SK-N-SH (cell line): ENCODE results near the gene LPAR1. TPM values are rescaled to one million over a fixed set of nuclear protein-coding genes. Genes with fewer than 3 reads are reported as not detected.

Source experiments
- CTCF ChIA-PET: fragments of 300-600, 350-600 bp; formaldehyde crosslinking; extraction: SDS; loops from one replicate; lab custom pipeline; 2021; lab: Yijun Ruan, JAX
- POLR2A ChIA-PET: fragments of 350-600 bp; sonication (Branson Sonifier 250); formaldehyde crosslinking; extraction: SDS; loops from one replicate; lab custom pipeline; 2020; ENCODE audit warnings: antibody characterized with exemption, inconsistent platforms; lab: Yijun Ruan, JAX
- DNase-seq: peaks from one replicate; pipeline ENCODE4 v3.0.0; 2012
- H2AFZ ChIP-seq: fragments of 200-600 bp; sonication (generic); 2 replicates; pipeline ENCODE4 v1.8.1; 2016; ENCODE audit warnings: antibody characterized with exemption, mild to moderate bottlenecking, low read depth
- H3F3A ChIP-seq: fragments of 200-600 bp; sonication (generic); replicated peaks from 2 replicates; pipeline ENCODE3; 2016; ENCODE audit warnings: antibody characterized with exemption, mild to moderate bottlenecking; ENCODE audit not compliant: insufficient read depth
- H3K27ac ChIP-seq, 2 experiments: fragments of 200-500 bp in 1 of 2; fragments of 200-600 bp in 1 of 2; sonication (Bioruptor generic) in 1 of 2; sonication (generic), shearing (Covaris generic) in 1 of 2; 2 replicates each; pipeline versions ENCODE4 v1.5.1 to v1.6.1; 2014 to 2016; ENCODE audit warnings: low read depth in 2 of 2, inconsistent platforms in 1 of 2, low read length in 1 of 2, mild to moderate bottlenecking in 1 of 2, mixed read lengths in 1 of 2
- H3K27me3 ChIP-seq: fragments of 200-600 bp; sonication (generic), shearing (Covaris generic); 2 replicates; pipeline ENCODE4 v1.6.1; 2016; ENCODE audit warnings: mixed run types; ENCODE audit not compliant: insufficient read depth
- H3K36me3 ChIP-seq, 2 experiments: fragments of 200-500 bp in 1 of 2; fragments of 200-600 bp in 1 of 2; sonication (Bioruptor generic) in 1 of 2; sonication (generic) in 1 of 2; replicated peaks in 1 of 2; 2 replicates each; pipeline versions ENCODE3 to v1.5.1; 2014 to 2016; ENCODE audit warnings: low read length in 1 of 2, mild to moderate bottlenecking in 1 of 2; ENCODE audit not compliant: insufficient read depth in 2 of 2, control insufficient read depth in 1 of 2
- H3K4me1 ChIP-seq, 2 experiments: fragments of 200-500 bp in 1 of 2; fragments of 200-600 bp in 1 of 2; sonication (Bioruptor generic) in 1 of 2; sonication (generic), shearing (Covaris generic) in 1 of 2; 2 replicates each; pipeline versions ENCODE4 v1.5.1 to v1.6.1; 2014 to 2016; ENCODE audit warnings: low read depth in 1 of 2, low read length in 1 of 2, mixed run types in 1 of 2; ENCODE audit not compliant: insufficient read depth in 2 of 2, control insufficient read depth in 1 of 2
- H3K4me2 ChIP-seq: fragments of 200-600 bp; sonication (generic), shearing (Covaris generic); 2 replicates; pipeline ENCODE4 v1.6.1; 2017; ENCODE audit warnings: mixed run types
- H3K4me3 ChIP-seq, 2 experiments: fragments of 200-500 bp in 1 of 2; fragments of 200-600 bp in 1 of 2; sonication (Bioruptor generic) in 1 of 2; sonication (generic), shearing (Covaris generic) in 1 of 2; 2 replicates each; pipeline versions ENCODE4 v1.5.1 to v1.8.1; 2014 to 2016; ENCODE audit warnings: low read depth in 2 of 2, inconsistent platforms in 1 of 2, low read length in 1 of 2, mild to moderate bottlenecking in 1 of 2, mixed read lengths in 1 of 2, moderate library complexity in 1 of 2
- H3K79me2 ChIP-seq: fragments of 200-600 bp; sonication (generic); 2 replicates; pipeline ENCODE4 v1.8.1; 2017; ENCODE audit warnings: mild to moderate bottlenecking; ENCODE audit not compliant: insufficient read depth
- H3K9ac ChIP-seq: fragments of 200-600 bp; sonication (generic); 2 replicates; pipeline ENCODE4 v1.6.1; 2017; ENCODE audit warnings: mixed run types
- H3K9me2 ChIP-seq: fragments of 200-600 bp; sonication (generic); 2 replicates; pipeline ENCODE4 v1.6.1; 2017; ENCODE audit warnings: mixed run types
- H3K9me3 ChIP-seq: fragments of 200-600 bp; sonication (generic); 2 replicates; pipeline ENCODE4 v1.6.1; 2017; ENCODE audit warnings: mixed run types, mild to moderate bottlenecking, moderate library complexity
- H4K20me1 ChIP-seq: fragments of 200-600 bp; sonication (generic); 2 replicates; pipeline ENCODE4 v1.6.1; 2017; ENCODE audit warnings: mild to moderate bottlenecking, mixed run types; ENCODE audit not compliant: insufficient read depth
- ELF1 ChIP-seq: IDR thresholded peaks from 2 replicates; pipeline ENCODE4 v1.4.0; 2012
- EP300 ChIP-seq, 2 experiments: IDR thresholded peaks; 2 replicates each; pipeline versions ENCODE4 v1.4.0 to v1.6.1; 2012; ENCODE audit warnings: borderline replicate concordance in 1 of 2, low read depth in 1 of 2, low read length in 1 of 2
- EZH2phosphoT487 ChIP-seq: fragments of 200-600 bp; sonication (generic); IDR thresholded peaks from 2 replicates; pipeline ENCODE4 v1.6.1; 2017; ENCODE audit warnings: low read depth, mixed run types, mild to moderate bottlenecking, antibody characterized with exemption, moderate library complexity, borderline replicate concordance
- FOXM1 ChIP-seq: IDR thresholded peaks from 2 replicates; pipeline ENCODE4 v1.4.0; 2012; ENCODE audit warnings: low read depth, mild to moderate bottlenecking
- GABPA ChIP-seq: IDR thresholded peaks from 2 replicates; pipeline ENCODE4 v1.4.0; 2012; ENCODE audit warnings: low read depth, mild to moderate bottlenecking
- JUND ChIP-seq: IDR thresholded peaks from 2 replicates; pipeline ENCODE4 v1.4.0; 2012
- MXI1 ChIP-seq: IDR thresholded peaks from 2 replicates; pipeline ENCODE4 v1.6.1; 2012; ENCODE audit warnings: mild to moderate bottlenecking, low read depth, low read length, improper control_type of control experiment
- NFIC ChIP-seq: IDR thresholded peaks from 2 replicates; pipeline ENCODE4 v1.4.0; 2012; ENCODE audit warnings: borderline replicate concordance
- NRF1 ChIP-seq: IDR thresholded peaks from 2 replicates; pipeline ENCODE4 v1.6.1; 2012; ENCODE audit warnings: low read depth, mild to moderate bottlenecking, low read length
- RCOR1 ChIP-seq: fragments of 150-350 bp; IDR thresholded peaks from 2 replicates; pipeline ENCODE4 v1.6.1; 2017; ENCODE audit warnings: antibody characterized with exemption, low read length
- REST ChIP-seq: IDR thresholded peaks from 2 replicates; pipeline ENCODE4 v1.6.1; 2012; ENCODE audit warnings: mild to moderate bottlenecking, low read depth, low read length, moderate library complexity
- SIN3A ChIP-seq: IDR thresholded peaks from 2 replicates; pipeline ENCODE4 v1.6.1; 2012; ENCODE audit warnings: low read depth, mild to moderate bottlenecking, low read length, moderate library complexity, borderline replicate concordance
- TAF1 ChIP-seq: IDR thresholded peaks from 2 replicates; pipeline ENCODE4 v1.6.1; 2012; ENCODE audit warnings: low read depth, mild to moderate bottlenecking, low read length, moderate library complexity, borderline replicate concordance
- TCF12 ChIP-seq: IDR thresholded peaks from 2 replicates; pipeline ENCODE4 v1.4.0; 2012
- TEAD4 ChIP-seq: IDR thresholded peaks from 2 replicates; pipeline ENCODE4 v1.4.0; 2012; ENCODE audit warnings: mild to moderate bottlenecking, borderline replicate concordance; ENCODE audit not compliant: insufficient read depth
- USF2 ChIP-seq: fragments of 150-350 bp; IDR thresholded peaks from 2 replicates; pipeline ENCODE4 v1.6.1; 2017; ENCODE audit warnings: antibody characterized with exemption, low read length, low read depth, borderline replicate concordance
- WGBS: methylation state at CpG from one replicate; pipeline ENCODE4 v1.1.6; 2017; ENCODE audit warnings: low lambda C conversion rate; 5-methylcytosine and 5-hydroxymethylcytosine counted together
- polyA plus RNA-seq, 3 experiments: library from polyadenylated mRNA; depleted of rRNA; stranded (reverse); fragments of >200 nt; gene quantifications; 2 replicates each; pipeline ENCODE4 v1.2.3, GENCODE V29; 2012
- TF ChIP-seq, protein P1 (sequence below): IDR thresholded peaks from 2 replicates; pipeline ENCODE4 v1.4.0; 2012; ENCODE audit warnings: low read depth, borderline replicate concordance
- TF ChIP-seq, protein P2 (sequence below): fragments of 150-350 bp; IDR thresholded peaks from 2 replicates; pipeline ENCODE4 v1.6.1; 2016; ENCODE audit warnings: mild to moderate bottlenecking, low read depth, low read length

The LPAR1 gene
- polyA plus RNA-seq, 1 of the 3 experiments (the other 2 are of a cell fraction): 9.4 TPM

DNA sequence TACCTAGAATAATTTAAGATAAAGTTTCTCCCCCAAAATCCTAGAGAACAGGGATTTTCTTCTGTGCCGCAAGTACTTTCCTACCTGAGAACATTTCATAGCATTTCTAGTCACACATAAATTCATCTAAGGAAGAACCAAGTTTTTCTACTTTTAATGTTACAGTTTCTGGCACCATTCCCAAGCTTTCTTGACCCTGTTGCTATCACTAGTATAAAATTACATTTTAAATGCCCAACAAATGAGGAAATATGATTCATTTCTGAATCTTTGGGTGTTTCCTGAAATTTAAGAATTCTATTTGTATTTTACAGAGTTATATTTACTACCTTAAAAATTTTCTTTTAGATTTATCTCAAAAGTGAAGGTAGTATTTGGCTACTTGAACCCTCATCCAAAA is 137.8 kb downstream of the LPAR1 start:
- WGBS: 91% methylated on average over 1 of the region's 1 CpG
- Histone ChIP-seq H3K27ac (no peak overlapping the region), H3K79me2 (no peaks in the 10 kb centered on the region)

GRCh38 chr9:110898866-110899265 is 139.4 kb downstream of the LPAR1 start:
- TF ChIP-seq ELF1: no peak
- TF ChIP-seq, protein P1, sequence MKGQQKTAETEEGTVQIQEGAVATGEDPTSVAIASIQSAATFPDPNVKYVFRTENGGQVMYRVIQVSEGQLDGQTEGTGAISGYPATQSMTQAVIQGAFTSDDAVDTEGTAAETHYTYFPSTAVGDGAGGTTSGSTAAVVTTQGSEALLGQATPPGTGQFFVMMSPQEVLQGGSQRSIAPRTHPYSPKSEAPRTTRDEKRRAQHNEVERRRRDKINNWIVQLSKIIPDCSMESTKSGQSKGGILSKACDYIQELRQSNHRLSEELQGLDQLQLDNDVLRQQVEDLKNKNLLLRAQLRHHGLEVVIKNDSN: no peak
- no peak for TF ChIP-seq RCOR1
- no peak for TF ChIP-seq TAF1
- no peak for TF ChIP-seq MXI1
- TF ChIP-seq TEAD4: no peak
- no peak for TF ChIP-seq NRF1
- no peak for TF ChIP-seq EP300 (IDR thresholded peaks at IDR 0.05; ENCODE audit: borderline replicate concordance in 1 of 2, low read depth in 1 of 2, low read length in 1 of 2)
- TF ChIP-seq, protein P2, sequence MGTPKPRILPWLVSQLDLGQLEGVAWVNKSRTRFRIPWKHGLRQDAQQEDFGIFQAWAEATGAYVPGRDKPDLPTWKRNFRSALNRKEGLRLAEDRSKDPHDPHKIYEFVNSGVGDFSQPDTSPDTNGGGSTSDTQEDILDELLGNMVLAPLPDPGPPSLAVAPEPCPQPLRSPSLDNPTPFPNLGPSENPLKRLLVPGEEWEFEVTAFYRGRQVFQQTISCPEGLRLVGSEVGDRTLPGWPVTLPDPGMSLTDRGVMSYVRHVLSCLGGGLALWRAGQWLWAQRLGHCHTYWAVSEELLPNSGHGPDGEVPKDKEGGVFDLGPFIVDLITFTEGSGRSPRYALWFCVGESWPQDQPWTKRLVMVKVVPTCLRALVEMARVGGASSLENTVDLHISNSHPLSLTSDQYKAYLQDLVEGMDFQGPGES: no peak
- no peak for TF ChIP-seq TCF12
- no peak for TF ChIP-seq SIN3A
- no peak for TF ChIP-seq FOXM1
- no peak for TF ChIP-seq EZH2phosphoT487
- no peak for TF ChIP-seq REST
- TF ChIP-seq GABPA: no peak
- TF ChIP-seq, all 33 proteins: peak for 0
- Histone ChIP-seq H3K79me2 (no peaks in the 10 kb centered on the region), H3K4me3 (no peak overlapping the region), H4K20me1 (no peaks in the 10 kb centered on the region), H3K4me2 (no peak overlapping the region), H3K27ac (no peak overlapping the region), H3K27me3 (no peaks in the 10 kb centered on the region), H3K9me3 (no peaks in the 10 kb centered on the region), H3K9me2 (no peaks in the 10 kb centered on the region), H2AFZ (no peak overlapping the region), H3K4me1 (peaks cover 0 to 9% of the 10 kb centered on the region in 2 experiments; a peak in 2 of 4 replicates), H3K36me3 (no peaks in the 10 kb centered on the region), H3K9ac (no peak overlapping the region), H3F3A (no peaks in the 10 kb centered on the region)
- DNase-seq: no peak
- CTCF ChIA-PET: no interaction called here
- POLR2A ChIA-PET: no interaction called here
- 83% methylated on average over 2 of the region's 2 CpGs for WGBS

More for the DNA sequence above, 137.8 kb downstream of the LPAR1 start:
- CTCF ChIA-PET: no interaction called here
- H3K9me2 ChIP-seq: no peaks in the 10 kb centered on the region
- DNase-seq: no peak
- H3K36me3 ChIP-seq: no peaks in the 10 kb centered on the region
- no peak overlapping the region for H3K4me3 ChIP-seq
- no peaks in the 10 kb centered on the region for H3K9me3 ChIP-seq
- TF ChIP-seq USF2 (no peak), TCF12 (no peak), JUND (0 out of 2 replicates have a peak, but pooled peaks have one; percentile 7), TEAD4 (no peak), NFIC (peak; percentile 40; the same call in 1 of the 2 replicates), ELF1 (no peak)
- H3K9ac ChIP-seq: no peak overlapping the region
- no peaks in the 10 kb centered on the region for H4K20me1 ChIP-seq
- H3K4me2 ChIP-seq: no peak overlapping the region
- peaks cover 0 to 9% of the 10 kb centered on the region in 2 experiments; a peak in 2 of 4 replicates for H3K4me1 ChIP-seq
- no peaks in the 10 kb centered on the region for H3F3A ChIP-seq
- no peaks in the 10 kb centered on the region for H3K27me3 ChIP-seq
- no peak overlapping the region for H2AFZ ChIP-seq
- POLR2A ChIA-PET: no interaction called here
